Measurements from ENCODE around the gene ITGA11.

ITGA11 gene

DNA sequence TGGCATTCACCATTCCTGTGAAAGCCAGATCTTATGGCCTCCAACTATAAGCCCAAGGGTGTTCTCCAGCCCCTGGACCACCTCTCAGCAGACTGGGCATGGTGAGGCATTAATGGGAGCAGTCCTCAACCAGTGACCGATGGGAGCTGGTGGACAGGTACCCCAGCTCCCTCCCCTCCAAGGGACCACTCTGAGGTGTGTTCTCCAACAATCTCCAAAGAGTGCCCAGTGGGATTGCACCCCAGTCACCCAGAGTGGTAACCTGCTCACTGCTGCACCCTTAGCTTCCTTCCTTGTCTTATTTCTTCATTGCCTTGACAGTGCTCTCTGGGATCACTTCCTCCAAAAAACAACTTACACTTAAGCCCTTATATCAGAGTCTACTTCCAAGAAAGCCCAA lies 8.2 kb upstream of the ITGA11 start:
- TF ChIP-seq, protein P1, sequence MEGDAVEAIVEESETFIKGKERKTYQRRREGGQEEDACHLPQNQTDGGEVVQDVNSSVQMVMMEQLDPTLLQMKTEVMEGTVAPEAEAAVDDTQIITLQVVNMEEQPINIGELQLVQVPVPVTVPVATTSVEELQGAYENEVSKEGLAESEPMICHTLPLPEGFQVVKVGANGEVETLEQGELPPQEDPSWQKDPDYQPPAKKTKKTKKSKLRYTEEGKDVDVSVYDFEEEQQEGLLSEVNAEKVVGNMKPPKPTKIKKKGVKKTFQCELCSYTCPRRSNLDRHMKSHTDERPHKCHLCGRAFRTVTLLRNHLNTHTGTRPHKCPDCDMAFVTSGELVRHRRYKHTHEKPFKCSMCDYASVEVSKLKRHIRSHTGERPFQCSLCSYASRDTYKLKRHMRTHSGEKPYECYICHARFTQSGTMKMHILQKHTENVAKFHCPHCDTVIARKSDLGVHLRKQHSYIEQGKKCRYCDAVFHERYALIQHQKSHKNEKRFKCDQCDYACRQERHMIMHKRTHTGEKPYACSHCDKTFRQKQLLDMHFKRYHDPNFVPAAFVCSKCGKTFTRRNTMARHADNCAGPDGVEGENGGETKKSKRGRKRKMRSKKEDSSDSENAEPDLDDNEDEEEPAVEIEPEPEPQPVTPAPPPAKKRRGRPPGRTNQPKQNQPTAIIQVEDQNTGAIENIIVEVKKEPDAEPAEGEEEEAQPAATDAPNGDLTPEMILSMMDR (IDR thresholded peaks at IDR 0.05), result no peak
- Mint-ChIP-seq H3K27me3 (ENCODE audit: low read depth, poor library complexity) (peaks cover 34% of the 10 kb centered on the region), H3K9me3 (peaks cover 16% of the 10 kb centered on the region), H3K36me3 (ENCODE audit: low read depth) (no peaks in the 10 kb centered on the region), H3K4me3 (no peak overlapping the region), H3K27ac (no peak overlapping the region), H3K4me1 (no peaks in the 10 kb centered on the region)
- DNase-seq, result no peak

DNA sequence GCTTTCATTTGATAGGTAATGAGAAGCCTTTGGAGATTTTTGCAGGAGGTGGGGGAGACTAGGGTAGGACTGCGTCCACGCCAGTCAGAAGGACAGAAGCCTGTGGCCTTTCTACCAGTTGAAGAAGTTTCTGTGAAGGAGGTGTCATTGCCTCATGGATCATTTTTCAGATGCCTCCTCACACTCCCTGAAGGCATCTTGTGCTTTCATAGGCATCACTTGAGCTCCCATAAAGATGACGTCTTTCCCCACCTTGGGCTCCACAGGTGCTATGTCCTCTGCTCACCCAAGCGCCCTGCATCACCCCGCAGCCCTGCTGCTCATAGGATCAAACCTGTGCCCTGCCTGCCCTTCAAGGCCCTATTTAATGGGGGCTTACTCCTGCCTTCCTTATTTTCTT lies 7.5 kb upstream of the ITGA11 start:
- Mint-ChIP-seq H3K27me3 (ENCODE audit: low read depth, poor library complexity) (peaks cover 39% of the 10 kb centered on the region), H3K4me3 (no peak overlapping the region), H3K4me1 (no peaks in the 10 kb centered on the region), H3K36me3 (ENCODE audit: low read depth) (no peaks in the 10 kb centered on the region), H3K9me3 (peaks cover 14% of the 10 kb centered on the region), H3K27ac (no peak overlapping the region)
- TF ChIP-seq, protein P1 (IDR thresholded peaks at IDR 0.05), result no peak
- DNase-seq, result no peak

DNA sequence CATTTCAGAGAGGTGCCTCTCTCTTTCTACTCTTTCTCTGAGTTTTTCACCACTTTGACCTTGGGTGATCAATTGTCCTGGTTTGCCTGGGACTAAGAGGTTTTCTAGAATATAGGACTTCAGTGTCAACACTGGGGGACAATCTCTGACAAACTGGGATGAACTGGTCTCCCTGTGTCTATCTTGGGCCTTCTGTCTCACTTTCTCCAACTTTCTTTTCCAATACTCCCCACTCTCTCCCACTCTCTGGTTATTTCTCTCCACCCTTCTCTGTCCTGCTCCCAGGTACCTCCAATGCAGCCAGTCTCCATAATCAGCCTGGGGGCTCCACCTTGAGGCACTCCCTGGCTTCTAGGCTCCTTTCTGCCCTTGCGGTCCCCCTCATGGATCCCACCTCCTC lies 4.7 kb upstream of the ITGA11 start:
- Mint-ChIP-seq H3K4me1 (peaks cover 11% of the 10 kb centered on the region), H3K27me3 (ENCODE audit: low read depth, poor library complexity) (peaks cover 60% of the 10 kb centered on the region), H3K9me3 (peaks cover 10% of the 10 kb centered on the region), H3K27ac (no peak overlapping the region), H3K4me3 (no peak overlapping the region), H3K36me3 (ENCODE audit: low read depth) (no peaks in the 10 kb centered on the region)
- no peak for DNase-seq
- TF ChIP-seq, protein P1 (IDR thresholded peaks at IDR 0.05), result no peak

DNA sequence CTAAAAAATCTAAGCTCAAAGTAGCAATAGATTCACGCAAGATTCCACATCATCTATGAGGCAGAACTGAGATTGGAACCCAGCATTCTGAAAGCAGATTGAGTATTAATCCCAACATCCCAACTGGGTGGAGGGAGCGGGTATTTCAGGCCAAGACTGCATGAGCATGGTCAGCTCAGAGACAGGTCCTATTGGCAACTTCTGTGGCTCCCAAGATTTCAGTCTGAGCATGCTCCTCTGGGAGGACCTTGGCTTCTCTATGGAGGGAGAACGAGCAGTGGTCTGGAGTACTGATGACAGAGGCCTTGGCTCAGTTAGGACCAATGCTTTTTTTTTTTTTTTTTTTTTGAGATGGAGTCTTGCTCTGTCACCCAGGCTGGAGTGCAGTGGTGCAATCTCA lies 4.0 kb upstream of the ITGA11 start:
- Mint-ChIP-seq H3K27me3 (ENCODE audit: low read depth, poor library complexity) (peaks cover 60% of the 10 kb centered on the region), H3K36me3 (ENCODE audit: low read depth) (no peaks in the 10 kb centered on the region), H3K4me1 (peaks cover 11% of the 10 kb centered on the region), H3K4me3 (no peak overlapping the region), H3K9me3 (peaks cover 10% of the 10 kb centered on the region), H3K27ac (no peak overlapping the region)
- TF ChIP-seq, protein P1 (IDR thresholded peaks at IDR 0.05), result no peak
- no peak for DNase-seq

DNA sequence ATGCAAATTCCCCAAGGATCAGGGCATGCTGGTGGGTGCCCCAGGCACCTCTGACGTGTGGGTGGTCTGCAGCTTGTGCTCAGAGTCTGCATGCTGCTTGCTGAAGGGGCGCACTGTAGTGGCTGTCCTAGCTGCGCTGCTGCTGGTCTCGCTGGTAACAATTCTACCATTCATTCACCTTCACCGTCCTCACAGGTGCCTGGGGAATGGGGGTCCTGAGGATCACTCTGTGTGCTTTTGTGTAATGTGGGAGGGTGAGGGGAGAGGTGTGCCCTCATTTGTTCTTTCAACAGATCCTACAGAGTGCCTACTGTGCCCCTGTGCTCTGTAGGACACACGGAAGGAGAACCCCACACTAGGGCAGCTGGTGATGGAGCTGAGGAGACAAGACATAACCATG lies 2.1 kb upstream of the ITGA11 start:
- DNase-seq, result no peak

DNA sequence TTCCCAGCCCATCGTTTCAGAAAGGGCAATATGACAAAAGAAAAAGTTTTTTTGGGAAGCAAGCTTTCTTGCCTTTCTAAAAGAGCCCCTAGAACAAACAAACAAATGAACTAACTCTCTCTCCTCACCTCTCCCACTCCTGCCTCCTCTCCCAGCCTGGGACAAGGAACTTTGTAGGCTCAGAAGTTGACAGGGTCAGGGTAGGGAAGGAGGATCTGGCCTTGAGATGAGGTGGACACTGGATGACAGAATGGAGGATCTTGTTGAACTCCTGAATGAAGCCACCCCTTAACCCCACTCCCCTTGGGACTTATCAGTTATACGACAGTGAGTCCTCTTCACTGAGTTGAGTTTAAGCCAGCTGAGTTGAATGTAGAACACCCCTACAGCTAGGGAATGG lies 1.6 kb upstream of the ITGA11 start:
- Mint-ChIP-seq H3K4me1 (peaks cover 11% of the 10 kb centered on the region), H3K36me3 (ENCODE audit: low read depth) (no peaks in the 10 kb centered on the region), H3K9me3 (peaks cover 4% of the 10 kb centered on the region), H3K4me3 (no peak overlapping the region), H3K27ac (no peak overlapping the region), H3K27me3 (ENCODE audit: low read depth, poor library complexity) (peaks cover 79% of the 10 kb centered on the region)
- TF ChIP-seq, protein P1 (IDR thresholded peaks at IDR 0.05), result no peak
- DNase-seq, result no peak

More for the DNA sequence above, 2.1 kb upstream of the ITGA11 start:
- TF ChIP-seq, protein P1 (IDR thresholded peaks at IDR 0.05), result no peak
- no peak overlapping the region for H3K27ac Mint-ChIP-seq
- H3K4me1 Mint-ChIP-seq, result peaks cover 11% of the 10 kb centered on the region
- H3K36me3 Mint-ChIP-seq (ENCODE audit: low read depth), result no peaks in the 10 kb centered on the region
- peaks cover 9% of the 10 kb centered on the region for H3K9me3 Mint-ChIP-seq
- H3K27me3 Mint-ChIP-seq (ENCODE audit: low read depth, poor library complexity), result peaks cover 74% of the 10 kb centered on the region
- H3K4me3 Mint-ChIP-seq, result no peak overlapping the region

All from nephron progenitor cell (in vitro differentiated cells).